GM19193 (cell line): Measurements from ENCODE around the gene RAB3IL1.

Experiments used
- POLR2A ChIP-seq: IDR thresholded peaks from 4 replicates; pipeline ENCODE4 v1.6.1; 2011; ENCODE audit not compliant: insufficient read depth, insufficient read length; ENCODE audit errors: extremely low read depth

The RAB3IL1 gene

GRCh38 chr11:61891331-61892084 lies 25.9 kb downstream of the RAB3IL1 start, which contains the start of gene FADS3:
TSS of gene FADS3 (minus strand) at chr11:61891545. CDS start at chr11:61891381, 164 bp downstream.
- TF ChIP-seq POLR2A: no peak

GRCh38 chr11:61890529-61891330 lies 26.6 kb downstream of the RAB3IL1 start:
- TF ChIP-seq POLR2A: no peak

GRCh38 chr11:61889831-61890230 lies 27.5 kb downstream of the RAB3IL1 start:
- TF ChIP-seq POLR2A: no peak

- TF ChIP-seq POLR2A: no peak
These were observed 28.8 kb downstream of the RAB3IL1 start for GRCh38 chr11:61888590-61888989.

- no peak for TF ChIP-seq POLR2A
These were observed 29.4 kb downstream of the RAB3IL1 start for GRCh38 chr11:61887839-61888494.

- TF ChIP-seq POLR2A: no peak
These were observed 30.7 kb downstream of the RAB3IL1 start for GRCh38 chr11:61886643-61887042.

- TF ChIP-seq POLR2A: no peak
These were observed 31.4 kb downstream of the RAB3IL1 start for GRCh38 chr11:61885784-61886580.

GRCh38 chr11:61885166-61885778 lies 32.1 kb downstream of the RAB3IL1 start:
- no peak for TF ChIP-seq POLR2A

GRCh38 chr11:61883947-61884346 lies 33.4 kb downstream of the RAB3IL1 start:
- TF ChIP-seq POLR2A: no peak

- TF ChIP-seq POLR2A: no peak
These were observed 34.0 kb downstream of the RAB3IL1 start for GRCh38 chr11:61883327-61883726.

- no peak for TF ChIP-seq POLR2A
These were observed 34.5 kb downstream of the RAB3IL1 start for GRCh38 chr11:61882879-61883278.

GRCh38 chr11:61881397-61881796 lies 36.0 kb downstream of the RAB3IL1 start:
- no peak for TF ChIP-seq POLR2A

- no peak for TF ChIP-seq POLR2A
These were observed 36.9 kb downstream of the RAB3IL1 start for GRCh38 chr11:61880454-61880853.

- TF ChIP-seq POLR2A: peak; percentile 35
These were observed 37.3 kb downstream of the RAB3IL1 start for GRCh38 chr11:61880031-61880430.

- no peak for TF ChIP-seq POLR2A
These were observed 38.2 kb downstream of the RAB3IL1 start for GRCh38 chr11:61879152-61879551.

- no peak for TF ChIP-seq POLR2A
These were observed 41.7 kb downstream of the RAB3IL1 start for GRCh38 chr11:61875698-61876097.
